ENCODE results near the gene KCNC2. TPM values are rescaled to one million over a fixed set of nuclear protein-coding genes. Genes with fewer than 3 reads are reported as not detected.

The KCNC2 gene
- total RNA-seq, 1 donor from 2014 or later = not detected

GRCh38 chr12:75047885-75048525 lies 161.6 kb downstream of the KCNC2 start:
- no peak for DNase-seq

- no peak for DNase-seq
Observed at GRCh38 chr12:75042125-75042524, 167.5 kb downstream of the KCNC2 start.

- DNase-seq = no peak
Observed at GRCh38 chr12:75041472-75041871, 168.2 kb downstream of the KCNC2 start.

GRCh38 chr12:75020068-75020557 lies 189.5 kb downstream of the KCNC2 start:
- no peak for DNase-seq

- no peak for DNase-seq
Observed at GRCh38 chr12:75011120-75011519, 198.5 kb downstream of the KCNC2 start.

- DNase-seq = no peak
Observed at GRCh38 chr12:75007133-75007532, 202.5 kb downstream of the KCNC2 start.

GRCh38 chr12:75000120-75000519 lies 209.5 kb downstream of the KCNC2 start:
- DNase-seq = no peak

- DNase-seq = no peak
Observed at GRCh38 chr12:74999474-74999873, 210.2 kb downstream of the KCNC2 start.

Other genes starting within 250 kb of the KCNC2 start
- under 0.01 and 0.42 TPM in 2 replicates for gene CAPS2, start 120.5 kb upstream of the KCNC2 start, total RNA-seq
- gene GLIPR1L1, start 124.8 kb upstream of the KCNC2 start, total RNA-seq = not detected in 2 replicates
- gene GLIPR1L2, start 181.2 kb upstream of the KCNC2 start, total RNA-seq = 0.05 and 1.2 TPM in 2 replicates

Measured in dermis blood vessel endothelial cell (primary cell).